Measurements from ENCODE around the gene TEX35.

The TEX35 gene

GRCh38 chr1:178520803-178521202 is 7.9 kb downstream of the TEX35 start:
- DNase-seq, result no peak
- no peaks in the 10 kb centered on the region for H3K27me3 ChIP-seq (ENCODE audit: insufficient read depth, low read depth, severe bottlenecking)
- no peaks in the 10 kb centered on the region for H3K36me3 ChIP-seq
- H3K4me3 ChIP-seq (ENCODE audit: low read depth, low read length), result no peak overlapping the region
- TF ChIP-seq CTCF (IDR thresholded peaks at IDR 0.05; ENCODE audit: low read depth, low read length), result no peak
- H3K27ac ChIP-seq, result no peak overlapping the region
- peaks cover 3% of the 10 kb centered on the region for H3K9me3 ChIP-seq (ENCODE audit: severe bottlenecking)

GRCh38 chr1:178521241-178521640 is 8.3 kb downstream of the TEX35 start:
- Histone ChIP-seq H3K27ac (no peak overlapping the region), H3K27me3 (ENCODE audit: insufficient read depth, low read depth, severe bottlenecking) (no peaks in the 10 kb centered on the region), H3K9me3 (ENCODE audit: severe bottlenecking) (peaks cover 3% of the 10 kb centered on the region), H3K4me3 (ENCODE audit: low read depth, low read length) (no peak overlapping the region), H3K36me3 (no peaks in the 10 kb centered on the region)
- TF ChIP-seq CTCF (IDR thresholded peaks at IDR 0.05; ENCODE audit: low read depth, low read length), result no peak
- no peak for DNase-seq

- no peak overlapping the region for H3K4me3 ChIP-seq (ENCODE audit: low read depth, low read length)
- no peaks in the 10 kb centered on the region for H3K27me3 ChIP-seq (ENCODE audit: insufficient read depth, low read depth, severe bottlenecking)
- no peak for DNase-seq
- TF ChIP-seq CTCF (IDR thresholded peaks at IDR 0.05; ENCODE audit: low read depth, low read length), result no peak
- peaks cover 3% of the 10 kb centered on the region for H3K9me3 ChIP-seq (ENCODE audit: severe bottlenecking)
- H3K36me3 ChIP-seq, result no peaks in the 10 kb centered on the region
- H3K27ac ChIP-seq, result no peak overlapping the region
These were observed 14.2 kb downstream of the TEX35 start for GRCh38 chr1:178527117-178527516.

DNA sequence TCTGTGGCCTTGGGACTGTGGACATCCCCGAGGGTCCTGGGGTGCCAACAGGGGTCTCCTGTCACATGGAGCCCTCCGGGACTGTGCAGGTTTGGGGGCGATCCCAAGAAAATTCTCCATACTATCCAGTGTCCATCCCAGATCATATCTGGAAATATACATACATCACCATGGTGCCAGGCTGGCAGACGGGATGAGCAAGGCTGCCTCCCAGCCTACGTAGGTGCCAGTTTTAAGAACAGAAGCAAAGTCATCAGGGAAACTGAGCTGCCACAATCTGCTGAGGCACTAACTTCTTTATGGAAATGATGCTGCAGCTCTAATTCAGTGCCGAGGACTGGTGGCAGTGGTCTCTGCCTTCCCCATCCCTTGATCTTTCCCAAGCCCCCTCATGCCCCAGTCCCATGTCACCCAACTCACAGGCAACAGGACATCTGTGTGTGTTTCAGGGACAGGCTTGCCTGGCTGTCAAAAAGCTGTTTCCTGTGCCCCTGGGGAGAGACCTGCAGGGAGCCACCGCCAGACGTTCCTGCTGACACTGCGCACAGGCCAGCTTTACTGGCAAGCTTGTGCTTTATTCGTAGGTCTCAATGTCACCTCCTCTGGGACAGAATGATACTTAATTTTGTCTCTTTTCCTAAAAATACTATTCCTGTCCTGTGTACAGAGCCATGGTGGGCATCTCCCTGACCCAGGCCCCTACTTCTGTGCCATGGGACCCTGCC is 15.5 kb downstream of the TEX35 start:
- no peak overlapping the region for H3K4me3 ChIP-seq (ENCODE audit: low read depth, low read length)
- no peak for TF ChIP-seq CTCF (IDR thresholded peaks at IDR 0.05; ENCODE audit: low read depth, low read length)

GRCh38 chr1:178528953-178529335 is 16.0 kb downstream of the TEX35 start:
- peaks cover 3% of the 10 kb centered on the region for H3K9me3 ChIP-seq (ENCODE audit: severe bottlenecking)
- TF ChIP-seq CTCF (IDR thresholded peaks at IDR 0.05; ENCODE audit: low read depth, low read length), result no peak
- no peak for DNase-seq

More for the DNA sequence above, 15.5 kb downstream of the TEX35 start:
- Histone ChIP-seq H3K27me3 (ENCODE audit: insufficient read depth, low read depth, severe bottlenecking) (no peaks in the 10 kb centered on the region), H3K27ac (no peak overlapping the region), H3K9me3 (ENCODE audit: severe bottlenecking) (peaks cover 3% of the 10 kb centered on the region), H3K36me3 (no peaks in the 10 kb centered on the region)
- DNase-seq, result no peak

More at GRCh38 chr1:178528953-178529335, 16.0 kb downstream of the TEX35 start:
- Histone ChIP-seq H3K4me3 (ENCODE audit: low read depth, low read length) (no peak overlapping the region), H3K27me3 (ENCODE audit: insufficient read depth, low read depth, severe bottlenecking) (no peaks in the 10 kb centered on the region), H3K36me3 (no peaks in the 10 kb centered on the region), H3K27ac (no peak overlapping the region)

All from WERI-Rb-1 (cell line).